K562 (cell line): ENCODE measurements around the gene PSMB2. TPM values are rescaled to one million over a fixed set of nuclear protein-coding genes. Genes with fewer than 3 reads are reported as not detected.

ENCODE experiments used
- ARID1B ChIP-seq: fragments of 450-650 bp; IDR thresholded peaks from 2 replicates; pipeline ENCODE4 v1.6.1; 2016; ENCODE audit warnings: antibody characterized with exemption, mild to moderate bottlenecking, inconsistent platforms
- EGR1 ChIP-seq: fragments of 450-650 bp; conservative IDR thresholded peaks from 2 replicates; pipeline ENCODE4 v1.6.1; 2017; ENCODE audit warnings: mild to moderate bottlenecking
- EHMT2 ChIP-seq: fragments of 450-650 bp; IDR thresholded peaks from 2 replicates; pipeline ENCODE4 v1.6.1; 2018; ENCODE audit warnings: antibody characterized with exemption
- KAT7 ChIP-seq: sonication (generic); formaldehyde crosslinking; IDR thresholded peaks from 2 replicates; pipeline ENCODE4 v1.8.0; 2022; ENCODE audit warnings: missing genetic modification reagents, mild to moderate bottlenecking, borderline replicate concordance
- MTA1 ChIP-seq: fragments of 450-650 bp; IDR thresholded peaks from 2 replicates; pipeline ENCODE4 v1.6.1; 2017; ENCODE audit warnings: borderline replicate concordance
- polyA plus RNA-seq, 8 experiments: library from polyadenylated mRNA; depleted of rRNA in 4 of 8; stranded (reverse) in 5 of 8; unstranded in 3 of 8; fragments of >200 nt; fragmentation: Nextera tagmentation in 2 of 8; fragmentation: Illumina TruSeq in 1 of 8; extraction: Ambion mirVana in 2 of 8; extraction: Trizol in 1 of 8; gene quantifications; 2 replicates each; pipeline versions ENCODE4 v1.2.1 to v1.2.3, GENCODE V29; 2011 to 2014; ENCODE audit warnings: inconsistent platforms in 1 of 8, missing spikeins in 1 of 8
- total RNA-seq, 7 experiments: library from RNA; depleted of rRNA in 6 of 7; stranded (reverse); fragments of >200 nt in 6 of 7; fragmentation: Illumina TruSeq in 2 of 7; extraction: Trizol in 2 of 7; gene quantifications; 2 replicates each; pipeline versions ENCODE4 v1.2.1 to v1.2.3, GENCODE V29; 2011 to 2021; ENCODE audit warnings: low replicate concordance in 1 of 7
- TF ChIP-seq, protein P1 (sequence below): sonication (generic); formaldehyde crosslinking; IDR thresholded peaks from 2 replicates; pipeline ENCODE4 v1.8.1; 2023; ENCODE audit warnings: mild to moderate bottlenecking, missing genetic modification reagents
- TF ChIP-seq, protein P2 (sequence below), 2 experiments: fragments of 250-450 bp in 1 of 2; fragments of 450-650 bp in 1 of 2; sonication (Bioruptor Pico) in 1 of 2; IDR thresholded peaks; 2 replicates each; pipeline versions ENCODE4 v1.6.1 to v1.8.0; 2016 to 2021; ENCODE audit warnings: mild to moderate bottlenecking in 2 of 2, moderate library complexity in 2 of 2, missing compliant biosample characterization in 1 of 2, missing genetic modification characterization in 1 of 2
- TF ChIP-seq, protein P3 (sequence below): fragments of 450-650 bp; formaldehyde crosslinking; IDR thresholded peaks from 2 replicates; pipeline ENCODE4 v1.4.0; 2020; ENCODE audit warnings: mild to moderate bottlenecking, moderate library complexity

The PSMB2 gene
- total and polyA plus RNA-seq, 9 of the 15 experiments (the other 6 are each of a cell fraction or from before 2014, with no cell fraction given) = 71.7 to 543 (median 165) TPM

GRCh38 chr1:35675773-35676172 lies 34.4 kb upstream of the PSMB2 start (continued):
- TF ChIP-seq, protein P1, sequence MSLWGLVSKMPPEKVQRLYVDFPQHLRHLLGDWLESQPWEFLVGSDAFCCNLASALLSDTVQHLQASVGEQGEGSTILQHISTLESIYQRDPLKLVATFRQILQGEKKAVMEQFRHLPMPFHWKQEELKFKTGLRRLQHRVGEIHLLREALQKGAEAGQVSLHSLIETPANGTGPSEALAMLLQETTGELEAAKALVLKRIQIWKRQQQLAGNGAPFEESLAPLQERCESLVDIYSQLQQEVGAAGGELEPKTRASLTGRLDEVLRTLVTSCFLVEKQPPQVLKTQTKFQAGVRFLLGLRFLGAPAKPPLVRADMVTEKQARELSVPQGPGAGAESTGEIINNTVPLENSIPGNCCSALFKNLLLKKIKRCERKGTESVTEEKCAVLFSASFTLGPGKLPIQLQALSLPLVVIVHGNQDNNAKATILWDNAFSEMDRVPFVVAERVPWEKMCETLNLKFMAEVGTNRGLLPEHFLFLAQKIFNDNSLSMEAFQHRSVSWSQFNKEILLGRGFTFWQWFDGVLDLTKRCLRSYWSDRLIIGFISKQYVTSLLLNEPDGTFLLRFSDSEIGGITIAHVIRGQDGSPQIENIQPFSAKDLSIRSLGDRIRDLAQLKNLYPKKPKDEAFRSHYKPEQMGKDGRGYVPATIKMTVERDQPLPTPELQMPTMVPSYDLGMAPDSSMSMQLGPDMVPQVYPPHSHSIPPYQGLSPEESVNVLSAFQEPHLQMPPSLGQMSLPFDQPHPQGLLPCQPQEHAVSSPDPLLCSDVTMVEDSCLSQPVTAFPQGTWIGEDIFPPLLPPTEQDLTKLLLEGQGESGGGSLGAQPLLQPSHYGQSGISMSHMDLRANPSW (CRISPR knock-in tag) = no peak
- TF ChIP-seq ARID1B (peak; percentile 10; the same call in 1 of the 2 replicates), EHMT2 (0 out of 2 replicates have a peak, but pooled peaks have one; percentile 42), EGR1 (peak; percentile 69), MTA1 (0 out of 2 replicates have a peak, but pooled peaks have one; percentile 22), KAT7 (CRISPR knock-in tag) (no peak)
- TF ChIP-seq, protein P2, sequence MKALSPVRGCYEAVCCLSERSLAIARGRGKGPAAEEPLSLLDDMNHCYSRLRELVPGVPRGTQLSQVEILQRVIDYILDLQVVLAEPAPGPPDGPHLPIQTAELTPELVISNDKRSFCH (CRISPR knock-in tag; IDR thresholded peaks at IDR 0.05) = no peak
- TF ChIP-seq, protein P2 (tag; IDR thresholded peaks at IDR 0.05) = no peak
- TF ChIP-seq, protein P3, sequence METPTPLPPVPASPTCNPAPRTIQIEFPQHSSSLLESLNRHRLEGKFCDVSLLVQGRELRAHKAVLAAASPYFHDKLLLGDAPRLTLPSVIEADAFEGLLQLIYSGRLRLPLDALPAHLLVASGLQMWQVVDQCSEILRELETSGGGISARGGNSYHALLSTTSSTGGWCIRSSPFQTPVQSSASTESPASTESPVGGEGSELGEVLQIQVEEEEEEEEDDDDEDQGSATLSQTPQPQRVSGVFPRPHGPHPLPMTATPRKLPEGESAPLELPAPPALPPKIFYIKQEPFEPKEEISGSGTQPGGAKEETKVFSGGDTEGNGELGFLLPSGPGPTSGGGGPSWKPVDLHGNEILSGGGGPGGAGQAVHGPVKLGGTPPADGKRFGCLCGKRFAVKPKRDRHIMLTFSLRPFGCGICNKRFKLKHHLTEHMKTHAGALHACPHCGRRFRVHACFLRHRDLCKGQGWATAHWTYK = no peak
- TF ChIP-seq, all 486 proteins: peak for 8
